Heart right ventricle (tissue), 16 donors: Measurements from ENCODE around the gene CDK14. TPM values are rescaled to one million over a fixed set of nuclear protein-coding genes. Genes with fewer than 3 reads are reported as not detected.

Experiments
- ATAC-seq, 8 donors: fragments of 200-7000 bp; cut with Tn5 transposase; one replicate each; pipeline ENCODE4 v1.9.1; 2020; ENCODE audit warnings: mild to moderate bottlenecking in 8 of 8, moderate library complexity in 8 of 8, moderate number of reproducible peaks in 1 of 8
- DNase-seq, 2 donors: peaks; one replicate each; pipeline ENCODE4 v3.0.0-alpha.2; 2020
- H3K27ac ChIP-seq, 10 donors: fragments of 200-600 bp; sonication (generic) in 2 of 10; one replicate each; pipeline versions ENCODE4 v1.5.0 to v1.8.0; 2020 to 2022; ENCODE audit warnings: mild to moderate bottlenecking in 3 of 10
- H3K27me3 ChIP-seq, 7 donors: fragments of 200-600 bp; one replicate each; pipeline ENCODE4 v1.8.0; 2021 to 2022; ENCODE audit warnings: mild to moderate bottlenecking in 2 of 7
- H3K36me3 ChIP-seq, 9 donors: fragments of 200-600 bp; sonication (generic) in 1 of 9; one replicate each; pipeline versions ENCODE4 v1.5.0 to v1.8.0; 2020 to 2022; ENCODE audit warnings: mild to moderate bottlenecking in 2 of 9
- H3K4me1 ChIP-seq, 9 donors: fragments of 200-600 bp; sonication (generic) in 1 of 9; one replicate each; pipeline versions ENCODE4 v1.5.0 to v1.8.0; 2020 to 2022; ENCODE audit warnings: mild to moderate bottlenecking in 4 of 9
- H3K4me3 ChIP-seq, 10 donors: fragments of 200-600 bp; sonication (generic) in 2 of 10; one replicate each; pipeline versions ENCODE4 v1.5.0 to v1.8.0; 2020 to 2022; ENCODE audit warnings: mild to moderate bottlenecking in 7 of 10, moderate library complexity in 2 of 10
- H3K9me3 ChIP-seq, 11 donors: fragments of 200-600 bp in 10 of 11; sonication (generic) in 2 of 11; one replicate each; pipeline versions ENCODE4 v1.5.0 to v1.8.0; 2013 to 2022; ENCODE audit warnings: mild to moderate bottlenecking in 2 of 11, control low read depth in 1 of 11, moderate library complexity in 1 of 11
- CTCF ChIP-seq, 9 donors: fragments of 200-600 bp; sonication (generic) in 2 of 9; IDR thresholded peaks; one replicate each; pipeline versions ENCODE4 v1.5.0 to v1.8.0; 2021 to 2022; ENCODE audit warnings: antibody characterized with exemption in 9 of 9, mild to moderate bottlenecking in 5 of 9, moderate library complexity in 1 of 9
- WGBS, 2 donors: extraction: QIAGEN DNeasy Blood & Tissue Kit; methylation state at CpG; one replicate each; pipeline ENCODE4 v1.1.7; 2013; ENCODE audit warnings: inconsistent platforms in 1 of 2; 5-methylcytosine and 5-hydroxymethylcytosine counted together
- intact Hi-C, 10 donors: fragments of 100-400 bp; cut with DNase I; formaldehyde crosslinking; loops; one replicate each; pipeline versions ENCODE4 v1.11.1 to v1.14.2; 2022
- polyA plus RNA-seq, 2 donors: library from polyadenylated mRNA; stranded (reverse); fragments of 200-250 nt; gene quantifications; one replicate each; pipeline ENCODE4 v1.2.3, GENCODE V29; 2013
- total RNA-seq, 10 donors: library from RNA; stranded (reverse); fragmentation: NEBNext Ultra II Directional in 3 of 10; extraction: Animal tissue kit (Norgen Biotek cat#: 25700) in 3 of 10; gene quantifications; one replicate each; pipeline versions ENCODE4 v1.2.1 to v1.2.4, GENCODE V29; 2021 to 2023
- donor health status: Arrhythmogenic right ventricular cardiomyopathy.
- donor health status: ischemic (EF 13 %, LVEDD 7.1; RV severe dilation, severe dysfunction).
- donor health status: healthy with polysubstance abuse.
- donor health status: DM: no; HTN: yes; CAD: no.
- donor health status: DM: no; HTN: no; CAD: no.
- donor health status: ischemic (EF 25% LVEDD 6.9; RV normal size, moderate dysfunction).
- donor health status: ischemic (EF 25% LVEDD 5.7; RV mildly dilated, moderate dysfunction).
- donor health status: healthy.
- donor health status: DM: yes; HTN: yes; CAD: no.
- donor health status: Ischemic cardiomyopathy.
- donor health status: ischemic (EF 35%, LVEDD 5.7; RV mildly dilated, moderate dysfunction).
- donor health status: nonischemic (EF 11% LVEDD 7.7; RV severe dilation, severe dysfunction).
- donor health status: DM: yes; HTN: yes; CAD: no.
- donor health status: PGD.
- donor health status: ischemic (EF 29% LVEDD 5.4; RV normal size, mild dysfunction).
- donor health status: nonischemic (EF 23%, LVEDD 6.1; RV moderate dilation, normal function).

The CDK14 gene
- total and polyA plus RNA-seq, 12 donors: 3.9 to 36.5 (median 21.4) TPM

GRCh38 chr7:90775383-90775965, 179.4 kb downstream of the CDK14 start:
- 53 to 75% methylated on average over 1 of the region's 1 CpG for WGBS, 2 donors
- no peaks in the 10 kb centered on the region for H3K27me3 ChIP-seq
- H3K36me3 ChIP-seq: peaks cover 0 to 7% (median 0%) of the 10 kb centered on the region in 9 donors
- peaks cover 0 to 17% (median 0%) of the 10 kb centered on the region in 11 donors for H3K9me3 ChIP-seq
- intact Hi-C loops: loop anchor here in 1 of 10 donors (2.0 kb wide), 1 partner anchor 19 kb away; no protein-coding TSS in a partner anchor
- TF ChIP-seq CTCF (IDR thresholded peaks at IDR 0.05): no peak
- DNase-seq (no peak), ATAC-seq (no peak)
- peaks cover 0 to 15% (median 5%) of the 10 kb centered on the region in 9 donors for H3K4me1 ChIP-seq
- no peak overlapping the region for H3K27ac ChIP-seq
- no peak overlapping the region for H3K4me3 ChIP-seq

GRCh38 chr7:90777041-90777440, 180.9 kb downstream of the CDK14 start:
- Histone ChIP-seq H3K9me3 (peaks cover 0 to 9% (median 0%) of the 10 kb centered on the region in 11 donors), H3K4me1 (peaks cover 0 to 15% (median 5%) of the 10 kb centered on the region in 9 donors), H3K36me3 (no peaks in the 10 kb centered on the region), H3K27me3 (no peaks in the 10 kb centered on the region), H3K4me3 (no peak overlapping the region), H3K27ac (no peak overlapping the region)
- 71 to 89% methylated on average over 2 of the region's 2 CpGs for WGBS, 2 donors
- ATAC-seq (no peak), DNase-seq (no peak)
- no peak for TF ChIP-seq CTCF (IDR thresholded peaks at IDR 0.05)
- intact Hi-C loops: no loop called here

- Histone ChIP-seq H3K36me3 (no peaks in the 10 kb centered on the region), H3K9me3 (peaks cover 0 to 4% (median 0%) of the 10 kb centered on the region in 11 donors), H3K27me3 (no peaks in the 10 kb centered on the region), H3K27ac (no peak overlapping the region), H3K4me3 (no peak overlapping the region), H3K4me1 (peaks cover 0 to 15% (median 5%) of the 10 kb centered on the region in 9 donors)
- peak in 2 of 8 donors; percentile 59 to 63 for ATAC-seq
- WGBS, 2 donors: 41 to 63% methylated on average over 4 of the region's 4 CpGs
- no peak for TF ChIP-seq CTCF (IDR thresholded peaks at IDR 0.05)
- DNase-seq: no peak
- intact Hi-C loops: no loop called here
These were observed 181.3 kb downstream of the CDK14 start for GRCh38 chr7:90777465-90777864.

GRCh38 chr7:90777886-90778285, 181.8 kb downstream of the CDK14 start:
- ATAC-seq: no peak
- intact Hi-C loops: no loop called here

More at GRCh38 chr7:90777886-90778285, 181.8 kb downstream of the CDK14 start:
- Histone ChIP-seq H3K27ac (no peak overlapping the region), H3K36me3 (no peaks in the 10 kb centered on the region), H3K9me3 (peaks cover 0 to under 1% (median 0%) of the 10 kb centered on the region in 11 donors), H3K4me3 (no peak overlapping the region), H3K27me3 (no peaks in the 10 kb centered on the region), H3K4me1 (peaks cover 0 to 15% (median 5%) of the 10 kb centered on the region in 9 donors)
- no peak for TF ChIP-seq CTCF (IDR thresholded peaks at IDR 0.05)
- no peak for DNase-seq
